Limb (tissue), 2 donors: Measurements from ENCODE around the gene UBE2S.

Experiments used
- DNase-seq, 2 donors: peaks; one replicate each; pipeline ENCODE4 v3.0.0-alpha.2; 2016; ENCODE audit errors: extremely low spot score in 2 of 2

Gene UBE2S

GRCh38 chr19:55366790-55367189 is 40.8 kb downstream of the UBE2S start:
- no peak for DNase-seq

- no peak for DNase-seq
These were observed 41.6 kb downstream of the UBE2S start for GRCh38 chr19:55365964-55366363.

GRCh38 chr19:55365245-55365644 is 42.3 kb downstream of the UBE2S start:
- no peak for DNase-seq

GRCh38 chr19:55362990-55363716 is 44.4 kb downstream of the UBE2S start, which contains the start of gene GARIN5B:
Gene GARIN5B (minus strand): TSS chr19:55363260. CDS start chr19:55363066, 194 bp downstream.
- no peak for DNase-seq

- no peak for DNase-seq
These were observed 45.2 kb downstream of the UBE2S start for GRCh38 chr19:55362174-55362989.

- DNase-seq = no peak
These were observed 46.7 kb downstream of the UBE2S start for GRCh38 chr19:55360902-55361301.

GRCh38 chr19:55358943-55359908 is 48.4 kb downstream of the UBE2S start:
- no peak for DNase-seq

- DNase-seq = no peak
These were observed 49.1 kb downstream of the UBE2S start for GRCh38 chr19:55358493-55358892.

GRCh38 chr19:55355213-55355821 is 52.3 kb downstream of the UBE2S start:
- DNase-seq = no peak

GRCh38 chr19:55354698-55355212 is 52.8 kb downstream of the UBE2S start, which contains the start of gene COX6B2:
Gene COX6B2 (minus strand): TSS chr19:55354719. CDS start chr19:55354521, 198 bp downstream.
- peak in 1 of 2 donors; percentile 40 for DNase-seq

- peak; percentile 42 to 84 for DNase-seq
These were observed 53.5 kb downstream of the UBE2S start for GRCh38 chr19:55353803-55354697.

- no peak for DNase-seq
These were observed 54.2 kb downstream of the UBE2S start for GRCh38 chr19:55353356-55353802.

GRCh38 chr19:55352549-55353145 is 54.9 kb downstream of the UBE2S start:
- no peak for DNase-seq

- no peak for DNase-seq
These were observed 55.5 kb downstream of the UBE2S start for GRCh38 chr19:55352040-55352439.

GRCh38 chr19:55350620-55351315 is 56.8 kb downstream of the UBE2S start:
- DNase-seq = no peak
